H1 (cell line): ENCODE results near the gene VEPH1. TPM values are rescaled to one million over a fixed set of nuclear protein-coding genes. Genes with fewer than 3 reads are reported as not detected.

ENCODE experiments used
- CTCF ChIA-PET: fragments of 300-600 bp; sonication (Branson Sonifier 250); formaldehyde crosslinking; loops from one replicate; lab custom pipeline; 2021; ENCODE audit not compliant: partially characterized antibody; lab: Charles Lee
- POLR2A ChIA-PET: fragments of 300-600 bp; sonication (Branson Sonifier 250); formaldehyde crosslinking; loops from one replicate; lab custom pipeline; 2021; ENCODE audit warnings: inconsistent platforms; ENCODE audit not compliant: partially characterized antibody; lab: Charles Lee
- DNase-seq, 2 experiments: peaks; one replicate each; pipeline versions ENCODE4 v3.0.0 to v3.0.0-alpha.2; 2010 to 2022; ENCODE audit warnings: low spot score in 2 of 2, low read depth in 1 of 2, mixed read lengths in 1 of 2
- FAIRE-seq: peaks from 2 replicates; lab custom pipeline; 2011; peaks lifted over from hg19 to GRCh38; lab: Jason Lieb, UNC
- H2AFZ ChIP-seq: 2 replicates; pipeline ENCODE4 v1.8.1; 2012; ENCODE audit warnings: low read length, inconsistent platforms
- H2AK5ac ChIP-seq: 2 replicates; pipeline ENCODE4 v1.6.1; 2013; ENCODE audit warnings: low read depth, low read length
- H2BK120ac ChIP-seq: replicated peaks from 2 replicates; pipeline ENCODE3; 2013; ENCODE audit warnings: low read depth, low read length, inconsistent platforms
- H2BK12ac ChIP-seq: 2 replicates; pipeline ENCODE4 v1.6.1; 2013; ENCODE audit warnings: low read depth, low read length
- H2BK15ac ChIP-seq: 2 replicates; pipeline ENCODE4 v1.6.1; 2013; ENCODE audit warnings: low read length
- H2BK20ac ChIP-seq: 2 replicates; pipeline ENCODE4 v1.6.1; 2013; ENCODE audit warnings: low read length
- H2BK5ac ChIP-seq: 2 replicates; pipeline ENCODE4 v1.6.1; 2013; ENCODE audit warnings: low read depth, low read length
- H3K14ac ChIP-seq: 2 replicates; pipeline ENCODE4 v1.6.1; 2013; ENCODE audit warnings: inconsistent platforms; ENCODE audit not compliant: insufficient read length
- H3K18ac ChIP-seq: 2 replicates; pipeline ENCODE4 v1.6.1; 2013; ENCODE audit warnings: low read length; ENCODE audit errors: extremely low read depth
- H3K23ac ChIP-seq: 2 replicates; pipeline ENCODE4 v1.6.1; 2013; ENCODE audit warnings: inconsistent platforms; ENCODE audit not compliant: insufficient read length
- H3K23me2 ChIP-seq: 2 replicates; pipeline ENCODE4 v1.6.1; 2013; ENCODE audit warnings: low read depth, low read length
- H3K27ac ChIP-seq: 2 replicates; pipeline ENCODE4 v1.6.1; 2011; ENCODE audit warnings: low read depth, low read length, inconsistent platforms
- H3K27me3 ChIP-seq, 4 experiments: replicated peaks in 1 of 4; 1 replicate in 1 of 4; 2 replicates in 3 of 4; pipeline versions ENCODE4 v1.6.1 to v1.8.1; 2011 to 2013; ENCODE audit warnings: low read length in 3 of 4, mild to moderate bottlenecking in 3 of 4, inconsistent platforms in 2 of 4, mixed read lengths in 2 of 4, moderate library complexity in 1 of 4; ENCODE audit not compliant: control insufficient read depth in 3 of 4, insufficient read depth in 3 of 4; ENCODE audit errors: extremely low read depth in 1 of 4
- H3K36me3 ChIP-seq, 4 experiments: 2 replicates each; pipeline versions ENCODE4 v1.6.1 to v1.8.1; 2011 to 2013; ENCODE audit warnings: mild to moderate bottlenecking in 4 of 4, low read length in 3 of 4, moderate library complexity in 2 of 4, control low read depth in 1 of 4, inconsistent platforms in 1 of 4; ENCODE audit not compliant: insufficient read depth in 4 of 4, control insufficient read depth in 2 of 4
- H3K4ac ChIP-seq: replicated peaks from 2 replicates; pipeline ENCODE3; 2013; ENCODE audit warnings: low read length, low read depth, mixed read lengths, inconsistent platforms; ENCODE audit not compliant: insufficient read length
- H3K4me1 ChIP-seq, 4 experiments: replicated peaks in 1 of 4; 1 replicate in 1 of 4; 2 replicates in 3 of 4; pipeline versions ENCODE4 v1.6.1 to v1.8.1; 2011 to 2013; ENCODE audit warnings: low read length in 3 of 4, inconsistent platforms in 2 of 4, mixed read lengths in 1 of 4; ENCODE audit not compliant: insufficient read depth in 4 of 4, control insufficient read depth in 3 of 4
- H3K4me2 ChIP-seq, 2 experiments: 2 replicates each; pipeline versions ENCODE4 v1.6.1 to v1.8.1; 2011 to 2013; ENCODE audit warnings: low read depth in 2 of 2, low read length in 2 of 2, control low read depth in 1 of 2, inconsistent platforms in 1 of 2, mild to moderate bottlenecking in 1 of 2; ENCODE audit not compliant: insufficient read depth in 1 of 2
- H3K4me3 ChIP-seq, 4 experiments: fragments of 200-600, 300-600 bp in 1 of 4; sonication (generic), shearing (Covaris generic), sonication (Bioruptor Twin) in 1 of 4; 2 replicates each; pipeline versions ENCODE4 v1.5.1 to v1.8.1; 2011 to 2016; ENCODE audit warnings: low read length in 4 of 4, low read depth in 3 of 4, control low read depth in 2 of 4, inconsistent platforms in 2 of 4, mild to moderate bottlenecking in 2 of 4, mixed read lengths in 1 of 4, moderate library complexity in 1 of 4; ENCODE audit not compliant: insufficient read depth in 2 of 4; ENCODE audit errors: extremely low read depth in 1 of 4
- H3K56ac ChIP-seq: replicated peaks from 2 replicates; pipeline ENCODE3; 2013; ENCODE audit warnings: low read depth, mild to moderate bottlenecking, mixed read lengths, low read length, inconsistent platforms; ENCODE audit not compliant: insufficient read length
- H3K79me1 ChIP-seq: 2 replicates; pipeline ENCODE4 v1.6.1; 2013; ENCODE audit warnings: low read depth, low read length, control low read depth
- H3K79me2 ChIP-seq, 2 experiments: 2 replicates each; pipeline versions ENCODE4 v1.6.1 to v1.8.1; 2012 to 2013; ENCODE audit warnings: low read length in 2 of 2, mild to moderate bottlenecking in 2 of 2, inconsistent platforms in 1 of 2; ENCODE audit not compliant: insufficient read depth in 2 of 2, control insufficient read depth in 1 of 2
- H3K9ac ChIP-seq, 4 experiments: replicated peaks in 1 of 4; 1 replicate in 1 of 4; 2 replicates in 3 of 4; pipeline versions ENCODE4 v1.6.1 to v1.8.1; 2011 to 2013; ENCODE audit warnings: low read depth in 3 of 4, low read length in 3 of 4, control low read depth in 2 of 4, mild to moderate bottlenecking in 2 of 4, moderate library complexity in 2 of 4, inconsistent platforms in 1 of 4; ENCODE audit errors: extremely low read depth in 1 of 4
- H3K9me3 ChIP-seq, 2 experiments: 2 replicates each; pipeline versions ENCODE4 v1.6.1 to v1.8.1; 2012 to 2013; ENCODE audit warnings: mild to moderate bottlenecking in 2 of 2, moderate library complexity in 2 of 2, control low read depth in 1 of 2, inconsistent platforms in 1 of 2, low read depth in 1 of 2, low read length in 1 of 2, mixed read lengths in 1 of 2; ENCODE audit not compliant: insufficient read depth in 2 of 2
- H4K20me1 ChIP-seq, 2 experiments: replicated peaks in 1 of 2; 2 replicates each; pipeline versions ENCODE3 to v1.8.1; 2011 to 2013; ENCODE audit warnings: inconsistent platforms in 2 of 2, low read length in 2 of 2, mild to moderate bottlenecking in 1 of 2; ENCODE audit not compliant: insufficient read depth in 2 of 2, control insufficient read depth in 1 of 2
- H4K5ac ChIP-seq: 2 replicates; pipeline ENCODE4 v1.6.1; 2013; ENCODE audit warnings: low read length, low read depth, mixed read lengths, inconsistent platforms; ENCODE audit not compliant: insufficient read length
- H4K8ac ChIP-seq: 2 replicates; pipeline ENCODE4 v1.8.0; 2013; ENCODE audit warnings: mild to moderate bottlenecking, moderate library complexity, low read length, inconsistent platforms; ENCODE audit not compliant: insufficient read depth; ENCODE audit errors: extremely low read depth
- H4K91ac ChIP-seq: replicated peaks from 2 replicates; pipeline ENCODE3; 2013; ENCODE audit warnings: low read length, mixed read lengths, inconsistent platforms; ENCODE audit not compliant: insufficient read length
- ASH2L ChIP-seq: fragments of 200-600, 300-600 bp; sonication (generic); IDR thresholded peaks from one replicate; pipeline ENCODE4 v1.7.1; 2017; ENCODE audit warnings: low read length
- CTBP2 ChIP-seq: IDR thresholded peaks from 2 replicates; pipeline ENCODE4 v1.7.0; 2011; ENCODE audit warnings: borderline replicate concordance, mild to moderate bottlenecking, moderate library complexity, mixed read lengths, low read length; ENCODE audit not compliant: insufficient read depth, insufficient read length
- EZH2 ChIP-seq: fragments of 200-600 bp; sonication (generic); IDR thresholded peaks from 2 replicates; pipeline ENCODE4 v1.7.1; 2012; ENCODE audit warnings: low read depth, mild to moderate bottlenecking, moderate library complexity, low read length, inconsistent platforms; ENCODE audit not compliant: severe bottlenecking
- HDAC6 ChIP-seq: IDR thresholded peaks from one replicate; pipeline ENCODE4 v1.7.1; 2012; ENCODE audit warnings: low read depth, mild to moderate bottlenecking, inconsistent platforms, low read length, moderate library complexity
- POLR2AphosphoS5 ChIP-seq: IDR thresholded peaks from 2 replicates; pipeline ENCODE4 v1.6.1; 2011; ENCODE audit warnings: low read depth, low read length
- RNF2 ChIP-seq: fragments of 200-900, 300-1000 bp; sonication (generic); IDR thresholded peaks from 2 replicates; pipeline ENCODE4 v1.7.1; 2016; ENCODE audit warnings: borderline replicate concordance, low read depth, mild to moderate bottlenecking, antibody characterized with exemption, low read length; ENCODE audit not compliant: poor library complexity, severe bottlenecking; ENCODE audit errors: missing control alignments
- SIN3A ChIP-seq, 2 experiments: IDR thresholded peaks in 1 of 2; conservative IDR thresholded peaks in 1 of 2; 2 replicates each; pipeline ENCODE4 v1.6.1; 2011 to 2012; ENCODE audit warnings: low read length in 2 of 2, improper control_type of control experiment in 1 of 2, low read depth in 1 of 2, mild to moderate bottlenecking in 1 of 2
- USF2 ChIP-seq: IDR thresholded peaks from 2 replicates; pipeline ENCODE4 v1.6.1; 2011; ENCODE audit warnings: low read length, improper control_type of control experiment
- WGBS, 2 experiments: shearing (Covaris generic) in 1 of 2; methylation state at CpG; one replicate each; pipeline versions ENCODE4 v1.1.6 to v1.1.7; 2013 to 2015; ENCODE audit warnings: low lambda C conversion rate in 2 of 2, mixed read lengths in 2 of 2, inconsistent platforms in 1 of 2, low coverage in 1 of 2, missing lambda C conversion rate in 1 of 2; ENCODE audit not compliant: insufficient replicate concordance in 2 of 2, insufficient coverage in 1 of 2, insufficient read length in 1 of 2; ENCODE audit errors: extremely low coverage in 1 of 2, missing lambda C conversion rate in 1 of 2; 5-methylcytosine and 5-hydroxymethylcytosine counted together
- polyA plus RNA-seq, 7 experiments: library from polyadenylated mRNA; depleted of rRNA in 3 of 7; stranded (reverse) in 5 of 7; unstranded in 2 of 7; fragments of >200 nt in 5 of 7; fragments of 200-250 nt in 2 of 7; gene quantifications; 1 replicate in 5 of 7; 2 replicates in 1 of 7; 4 replicates in 1 of 7; pipeline versions ENCODE4 v1.2.1 to v1.2.3, GENCODE V29; 2011 to 2013; ENCODE audit warnings: missing spikeins in 2 of 7, mixed read lengths in 2 of 7
- total RNA-seq: library from RNA; stranded (reverse); fragmentation: NEBNext Ultra II Directional; extraction: Animal tissue kit (Norgen Biotek cat#: 25700); gene quantifications from 2 replicates; pipeline ENCODE4 v1.2.1, GENCODE V29; 2021

VEPH1 gene
- total and polyA plus RNA-seq, 2 of the 8 experiments (the other 6 are each of a cell fraction or from before 2014, with no cell fraction given) = 12.0 to 18.3 TPM

GRCh38 chr3:157529085-157529484 lies 25.9 kb upstream of the VEPH1 start:
- FAIRE-seq (no peak), DNase-seq (no peak)
- Histone ChIP-seq H3K56ac (no peak overlapping the region), H3K14ac (no peak overlapping the region), H3K79me2 (no peaks in the 10 kb centered on the region), H3K4me2 (no peak overlapping the region), H4K5ac (no peak overlapping the region), H3K79me1 (no peaks in the 10 kb centered on the region), H3K27me3 (no peaks in the 10 kb centered on the region), H4K8ac (no peak overlapping the region), H2BK15ac (no peak overlapping the region), H3K23me2 (no peaks in the 10 kb centered on the region; the same call in 1 of the 2 replicates), H3K4me3 (no peak overlapping the region), H2BK120ac (no peak overlapping the region), H3K9me3 (no peaks in the 10 kb centered on the region), H3K27ac (no peak overlapping the region), H4K91ac (no peak overlapping the region), H3K4ac (no peak overlapping the region), H3K36me3 (no peaks in the 10 kb centered on the region), H3K23ac (no peak overlapping the region), H3K4me1 (peaks cover 0 to 3% (median 1%) of the 10 kb centered on the region in 4 experiments; a peak in 2 of 7 replicates), H3K9ac (no peak overlapping the region), H2AFZ (no peak overlapping the region), H4K20me1 (no peaks in the 10 kb centered on the region), H2AK5ac (no peak overlapping the region), H2BK12ac (no peak overlapping the region), H3K18ac (no peak overlapping the region), H2BK5ac (no peak overlapping the region), H2BK20ac (no peak overlapping the region)
- ChIA-PET POLR2A (no interaction called here), CTCF (interaction anchor here (0.6 to 2.1 kb wide), 7 partner anchors 13 to 261 kb away, joined by 3 to 12 read pairs (median 3); no protein-coding TSS in a partner anchor)
- WGBS, 2 experiments = 91% methylated on average over 2 of the region's 2 CpGs; no CpG with 5 or more reads in 1 of the 2 experiments
- TF ChIP-seq RNF2 (no peak), CTBP2 (no peak), HDAC6 (no peak), EZH2 (no peak), ASH2L (no peak), POLR2AphosphoS5 (no peak), SIN3A (conservative IDR thresholded peaks at IDR 0.05 in 1 of 2, IDR thresholded peaks at IDR 0.05 in 1 of 2; ENCODE audit: low read depth in 1 of 2, low read length in 2 of 2) (no peak), USF2 (no peak)
